ENCODE measurements around the gene CCDC93.
"Not testable (repeated sequence)": the region's sequence is repeated elsewhere in the genome, so short reads cannot be mapped to it uniquely, and the experiment has no call there.

Gene CCDC93

DNA sequence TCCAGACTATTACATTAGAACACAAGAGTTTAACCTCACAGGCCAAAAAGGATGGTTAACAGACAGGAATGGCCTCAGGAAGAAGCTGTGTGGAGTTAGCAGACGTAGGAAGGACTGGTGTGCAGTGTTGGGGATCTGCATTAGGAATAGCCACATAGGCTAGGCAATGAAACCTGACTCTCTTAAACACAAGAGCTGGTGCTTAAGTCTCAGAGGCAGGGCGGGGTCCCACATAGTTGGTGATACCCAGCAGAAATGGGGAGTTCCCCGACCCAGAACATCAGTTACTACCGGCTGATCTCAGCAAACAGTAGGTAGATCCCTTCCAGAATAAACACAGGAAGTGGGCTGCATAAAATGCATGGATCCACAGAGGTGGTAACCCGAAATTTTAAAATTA, 64.1 kb downstream of the CCDC93 start:
- DNase-seq = no peak

DNA sequence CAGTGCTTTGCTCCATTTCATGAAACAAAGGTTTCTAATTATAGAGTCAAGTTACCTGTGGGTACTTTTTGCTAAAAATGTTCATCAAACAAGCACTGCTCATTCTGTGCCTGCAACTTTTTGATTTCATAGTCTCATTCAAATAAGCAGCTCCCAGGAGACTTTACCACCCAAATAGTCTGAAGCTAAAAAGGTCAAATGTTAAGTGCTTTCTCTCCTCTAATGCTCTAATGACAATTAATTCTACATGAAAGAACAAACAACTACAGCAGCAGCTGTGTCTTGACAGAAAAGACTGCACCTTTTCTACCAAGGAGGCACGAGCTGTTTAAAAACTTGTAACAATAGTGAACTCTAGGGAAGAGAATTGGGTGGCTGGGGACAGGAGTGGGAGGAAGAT, 65.3 kb downstream of the CCDC93 start:
- no peak for DNase-seq

DNA sequence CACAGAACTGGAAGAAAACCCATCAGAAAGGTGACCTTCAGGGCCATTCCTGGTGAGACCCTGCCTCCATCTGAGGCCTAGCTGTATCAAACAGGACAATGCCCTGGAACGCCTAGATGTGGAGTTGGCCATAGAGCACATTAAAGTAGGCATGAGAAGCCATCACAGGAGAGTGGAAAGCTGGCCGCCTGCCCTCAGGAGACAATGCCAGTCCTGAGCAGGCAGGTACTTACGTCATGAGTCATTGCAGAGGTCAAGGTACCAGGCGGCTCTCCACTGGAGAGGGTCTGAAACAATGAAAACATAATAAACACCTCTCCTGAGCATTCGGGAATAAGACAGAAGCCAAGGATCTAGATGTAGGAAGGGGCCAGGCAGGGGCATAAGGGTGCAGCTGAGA, 68.6 kb downstream of the CCDC93 start:
- DNase-seq = no peak

DNA sequence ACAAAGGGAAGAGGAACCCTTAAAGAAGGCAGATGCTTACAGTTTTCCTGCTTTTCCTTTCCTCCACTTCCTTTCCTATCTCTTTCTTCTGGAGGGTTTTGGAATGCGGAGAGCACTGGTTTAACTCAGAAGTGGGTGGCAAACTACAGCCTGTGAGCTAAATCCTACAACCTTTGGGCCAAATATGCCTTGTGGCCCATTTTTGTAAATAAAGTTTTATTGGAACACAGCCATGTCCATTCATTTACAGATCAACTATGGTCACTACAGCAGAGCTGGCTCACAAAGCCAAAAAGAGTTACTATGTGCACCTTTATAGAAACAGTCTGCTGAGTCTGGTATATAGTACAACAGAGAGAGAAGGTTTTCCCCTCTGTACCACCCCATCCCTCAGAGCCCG, 69.1 kb downstream of the CCDC93 start:
- no peak for DNase-seq

DNA sequence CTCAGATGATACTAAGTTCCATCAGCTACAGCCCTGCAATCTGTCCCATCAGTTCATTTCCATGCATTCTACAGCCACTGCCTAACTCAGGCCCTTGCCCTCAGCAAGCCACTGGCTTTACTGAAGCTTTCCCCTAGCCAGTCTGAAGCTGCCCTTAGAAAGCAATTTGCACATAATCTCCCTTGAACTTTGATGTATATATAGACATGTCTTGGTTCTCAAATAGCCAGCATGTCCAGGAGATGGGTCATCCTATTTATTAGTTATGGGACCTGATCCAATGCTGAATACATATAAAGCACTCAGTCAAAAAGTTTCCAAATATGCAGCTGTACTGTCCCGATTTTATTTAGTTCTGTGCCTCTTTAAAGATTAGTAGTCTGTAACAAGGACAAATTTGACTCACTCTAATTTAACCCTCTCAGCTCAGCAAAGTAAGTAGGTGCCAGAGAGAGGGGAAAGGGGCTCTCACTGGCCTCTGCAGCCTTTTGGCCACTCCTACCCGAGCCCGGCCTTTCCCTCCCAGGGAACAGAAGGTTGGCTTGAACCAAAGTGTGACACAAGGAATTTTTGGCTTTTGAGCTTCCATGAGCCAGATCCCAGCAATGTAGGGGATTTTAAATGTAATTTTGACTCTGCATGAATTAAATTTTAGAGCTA, 70.7 kb downstream of the CCDC93 start:
- DNase-seq = no peak

DNA sequence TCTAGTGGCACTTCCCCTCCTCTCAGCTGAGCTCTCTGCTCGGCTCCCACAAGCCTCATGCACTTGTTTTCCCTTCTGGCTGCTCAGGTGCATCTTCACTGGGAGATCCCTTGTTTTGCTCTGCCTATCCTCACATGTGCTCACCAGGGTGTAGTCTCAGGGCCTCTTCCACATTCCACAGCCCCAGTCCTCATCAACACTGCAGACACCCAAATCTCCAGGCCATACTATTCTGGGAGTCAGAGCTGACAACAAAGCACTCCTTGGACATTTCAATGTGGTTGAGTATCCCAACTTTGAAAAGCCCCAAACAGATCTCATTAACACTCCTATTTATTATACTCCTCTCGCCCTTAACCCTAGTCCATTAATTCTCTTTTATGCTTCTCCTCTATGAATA, 71.3 kb downstream of the CCDC93 start:
- DNase-seq = no peak

DNA sequence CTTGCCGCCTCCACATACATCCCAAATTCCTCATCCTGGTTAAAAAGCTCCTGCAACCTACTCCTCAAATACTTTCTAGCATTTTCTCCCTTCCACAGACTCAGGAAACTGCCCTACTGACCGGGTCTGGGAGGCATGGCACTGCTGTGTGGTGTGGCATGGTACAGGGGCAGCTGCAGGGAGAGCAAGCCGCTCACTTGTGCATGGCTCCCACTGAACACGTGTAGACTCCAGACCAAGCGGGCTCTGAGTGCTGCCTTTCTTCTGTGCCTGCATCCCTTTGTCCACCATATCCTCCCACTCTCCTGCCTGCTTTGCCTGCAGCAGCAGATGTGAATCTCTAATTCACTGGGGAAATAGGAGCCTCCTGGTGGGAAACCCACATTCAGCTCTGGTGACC, 72.2 kb downstream of the CCDC93 start:
- no peak for DNase-seq

DNA sequence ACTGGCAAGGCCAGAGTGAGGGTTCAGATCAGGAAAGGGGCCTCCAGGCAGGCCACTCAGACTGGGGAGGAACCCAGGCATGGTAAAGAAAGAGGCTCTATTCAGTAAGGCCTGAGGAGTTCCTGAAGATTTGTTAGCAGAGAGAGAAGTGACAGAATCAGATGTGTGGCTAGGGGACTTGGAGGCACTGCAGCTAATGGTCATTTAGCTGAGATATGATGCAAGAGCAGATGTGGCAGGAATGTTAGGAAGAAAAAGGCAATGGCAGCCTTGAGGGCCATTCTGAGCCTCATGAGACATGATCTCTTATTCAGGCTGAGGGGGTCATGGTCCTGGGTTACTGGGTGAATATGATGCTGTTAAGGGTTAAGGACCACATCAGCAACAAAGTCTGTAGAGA, 73.4 kb downstream of the CCDC93 start:
- no peak for DNase-seq

DNA sequence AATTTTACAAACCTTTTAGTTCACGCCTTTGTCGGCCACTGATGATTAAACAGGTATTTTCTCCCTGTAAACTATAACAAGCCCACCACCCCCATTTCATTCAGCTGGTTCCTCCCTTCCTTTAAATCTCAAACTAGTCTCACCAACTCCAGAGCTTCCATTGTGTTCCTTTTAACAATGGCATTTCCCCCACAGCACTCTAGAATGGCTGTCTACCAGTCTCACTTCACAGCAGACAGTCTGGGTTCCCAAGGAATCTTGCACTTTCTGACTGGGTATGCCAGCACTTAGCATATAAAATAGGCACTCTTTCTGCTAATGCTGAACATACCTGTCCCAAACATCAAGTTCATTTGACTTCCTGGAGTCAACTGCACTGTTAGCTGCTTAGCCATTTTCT, 75.3 kb downstream of the CCDC93 start:
- DNase-seq = no peak

DNA sequence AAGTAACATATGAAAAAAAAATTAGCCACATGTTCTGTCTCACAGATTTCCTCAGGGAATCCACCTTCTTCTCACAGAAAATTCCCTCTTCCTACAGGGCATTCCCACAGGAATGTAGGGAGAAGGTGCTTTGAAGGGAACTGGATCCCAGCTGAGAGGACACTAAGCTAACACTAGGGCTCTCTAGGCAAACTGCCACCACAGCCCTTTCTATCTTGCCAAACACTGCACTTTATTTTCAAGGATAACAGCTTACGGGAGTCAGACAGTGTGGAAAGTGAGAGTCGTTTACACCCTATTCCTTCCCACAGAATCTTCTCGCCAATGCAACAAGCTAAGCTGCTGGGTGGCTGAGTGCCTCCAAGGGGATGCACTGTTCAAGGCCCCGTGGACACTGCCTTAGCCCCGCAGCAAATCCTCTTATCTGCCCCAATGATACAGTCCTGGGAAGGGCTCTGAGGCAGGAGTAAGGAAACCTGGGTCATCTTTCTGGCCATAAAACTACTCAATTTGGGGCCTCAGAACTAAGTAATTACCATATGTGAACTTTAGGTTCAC, 76.9 kb downstream of the CCDC93 start:
- no peak for DNase-seq

DNA sequence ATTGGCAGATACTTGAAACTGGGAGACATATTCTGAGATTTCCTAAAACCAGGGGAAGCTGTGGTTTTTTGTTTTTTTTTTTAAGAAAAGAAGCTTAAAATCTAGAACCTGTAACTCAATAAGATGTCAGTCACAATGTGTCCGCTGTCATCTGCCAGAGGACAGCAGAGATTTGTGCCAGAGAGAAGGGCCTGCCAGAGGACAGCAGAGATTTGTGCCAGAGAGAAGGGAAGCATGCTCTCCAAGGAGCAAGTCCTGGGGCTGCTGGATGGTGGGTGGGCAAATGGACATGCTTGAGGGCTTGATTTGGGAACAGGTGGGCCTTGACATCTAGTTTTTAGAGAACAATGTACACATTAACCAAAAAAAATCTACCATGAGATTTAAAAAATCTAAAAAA, 77.9 kb downstream of the CCDC93 start:
- DNase-seq = no peak

DNA sequence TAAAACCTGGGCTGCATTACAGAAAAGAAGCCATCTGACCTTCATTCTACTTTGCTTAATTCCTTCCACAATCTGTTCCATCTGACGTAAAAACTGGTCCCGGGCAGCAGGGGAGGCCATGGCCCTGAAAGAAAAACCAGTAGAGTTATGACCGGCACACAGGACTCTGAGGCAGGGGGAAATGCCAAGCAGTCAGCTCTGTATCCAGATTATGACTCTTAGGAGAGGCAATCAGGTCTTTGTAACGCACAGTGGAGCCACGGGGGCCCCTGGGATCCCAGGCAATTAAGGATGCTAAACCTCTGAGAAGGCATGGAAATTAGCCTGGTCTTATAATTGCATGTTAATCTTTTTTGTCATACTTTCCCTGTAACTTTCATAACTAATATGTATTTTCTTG, 78.4 kb downstream of the CCDC93 start:
- no peak for DNase-seq

DNA sequence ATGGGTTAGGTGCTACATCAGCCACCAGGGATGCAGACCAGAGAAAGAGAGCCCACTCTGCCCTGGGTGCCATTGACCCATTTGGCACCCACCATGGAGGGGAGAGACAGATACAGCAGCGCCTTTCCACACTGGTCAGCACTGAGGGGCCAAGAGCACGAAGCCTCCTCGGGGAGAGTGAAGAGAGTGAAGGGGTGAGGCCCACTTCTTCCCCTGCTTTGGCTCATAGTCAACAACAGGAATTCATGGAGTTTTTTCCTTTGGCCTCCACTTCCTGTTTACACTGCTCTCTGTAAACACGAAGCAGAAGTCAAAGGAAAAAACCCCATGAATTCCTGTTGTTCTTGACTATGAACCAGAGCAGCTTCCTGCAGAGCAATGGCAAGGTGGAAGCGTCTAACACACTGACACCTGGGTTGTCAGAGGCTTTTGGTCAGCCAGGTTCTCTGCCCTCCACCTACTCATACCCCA, 80.0 kb downstream of the CCDC93 start:
- no peak for DNase-seq

DNA sequence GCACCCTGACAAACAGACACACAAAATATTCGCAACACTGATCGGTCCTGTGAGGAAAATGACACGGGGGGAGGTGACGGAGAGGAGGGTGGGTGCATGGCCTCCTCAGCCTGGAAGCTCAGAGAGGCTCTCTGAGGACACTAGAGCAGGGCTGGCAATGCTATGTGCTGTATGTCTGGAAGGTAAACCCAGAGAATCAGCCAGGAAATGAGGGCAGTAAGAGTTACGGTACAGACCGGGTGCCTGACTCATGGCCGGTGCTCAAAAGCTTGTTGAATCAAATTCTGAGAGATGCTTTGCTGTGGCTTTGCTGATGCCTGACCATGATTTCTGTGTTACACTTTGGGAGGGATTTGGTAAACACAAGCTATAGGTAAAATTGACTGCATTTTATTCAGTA, 81.9 kb downstream of the CCDC93 start:
- DNase-seq = no peak

DNA sequence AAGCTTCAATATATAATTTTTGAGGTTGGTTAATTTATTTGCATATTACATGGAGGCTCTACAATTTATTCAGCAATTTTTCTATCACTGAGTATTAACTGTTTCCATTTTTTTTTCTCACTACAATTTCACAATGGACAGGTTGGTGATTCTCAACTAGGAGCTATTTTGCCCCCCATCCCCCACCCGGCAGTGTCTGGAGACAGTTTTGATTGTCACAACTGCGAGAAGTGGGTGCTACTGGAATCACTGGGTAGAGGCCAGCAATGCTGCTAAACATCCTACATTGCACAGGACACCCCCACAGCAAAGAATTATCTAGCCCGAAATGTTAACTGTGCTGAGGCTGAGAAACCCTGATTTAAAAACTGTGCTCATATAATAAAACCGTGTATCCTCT, 82.6 kb downstream of the CCDC93 start:
- no peak for DNase-seq

DNA sequence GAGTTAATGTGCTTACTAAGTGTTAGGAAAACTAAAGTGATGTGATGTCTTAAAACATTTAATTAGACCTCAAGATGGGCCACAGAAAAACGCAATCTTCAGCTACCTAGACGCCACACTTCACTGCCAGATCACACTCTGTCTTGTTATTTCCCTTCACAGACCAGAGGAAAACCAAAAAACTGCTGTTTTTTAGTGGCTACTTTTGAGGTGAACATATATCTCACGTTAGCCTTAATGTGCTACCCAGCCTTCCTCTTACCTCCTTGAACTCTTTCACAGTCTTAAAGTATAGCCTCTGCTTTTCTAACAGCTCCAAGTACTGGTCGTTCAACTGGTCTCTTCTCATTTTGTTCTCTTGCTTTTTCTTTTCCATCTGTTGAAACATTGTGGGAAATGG, 83.1 kb downstream of the CCDC93 start:
- no peak for DNase-seq

DNA sequence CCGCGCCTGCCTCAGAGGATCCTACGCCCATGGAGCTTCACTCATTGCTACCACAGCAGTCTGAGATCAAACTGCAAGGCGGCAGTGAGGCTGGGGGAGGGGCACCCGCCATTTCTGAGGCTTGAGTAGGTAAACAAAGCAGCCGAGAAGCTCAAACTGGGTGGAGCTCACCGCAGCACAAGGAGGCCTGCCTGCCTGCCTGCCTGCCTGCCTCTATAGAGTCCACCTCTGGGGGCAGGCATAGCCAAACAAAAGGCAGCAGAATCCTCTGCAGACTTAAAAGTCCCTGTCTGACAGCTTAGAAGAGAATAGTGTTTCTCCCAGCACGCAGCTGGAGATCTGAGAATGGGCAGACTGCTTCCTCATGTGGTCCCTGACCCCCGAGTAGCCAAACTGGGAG, 90.4 kb downstream of the CCDC93 start:
- DNase-seq = not testable (repeated sequence)

DNA sequence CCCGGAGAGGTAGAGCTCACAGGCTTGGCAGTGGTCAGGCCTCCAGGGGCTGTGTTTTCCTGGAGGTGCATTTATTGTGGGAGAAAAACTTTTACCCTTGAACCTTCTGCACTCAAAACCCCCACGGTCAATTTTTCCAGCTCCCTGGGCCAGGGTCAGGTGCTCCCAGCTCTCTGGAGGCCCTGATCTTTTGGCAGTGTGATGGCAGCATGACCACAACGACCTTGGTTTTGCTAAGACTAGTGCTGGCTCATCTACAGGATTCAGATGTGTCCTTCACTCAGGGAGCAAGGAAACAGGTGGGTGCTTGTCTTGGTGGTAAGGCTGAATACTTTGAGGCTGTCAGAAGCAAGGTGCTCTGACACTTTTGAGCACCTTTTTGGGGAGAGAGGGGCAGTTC, 92.3 kb downstream of the CCDC93 start:
- no peak for DNase-seq

DNA sequence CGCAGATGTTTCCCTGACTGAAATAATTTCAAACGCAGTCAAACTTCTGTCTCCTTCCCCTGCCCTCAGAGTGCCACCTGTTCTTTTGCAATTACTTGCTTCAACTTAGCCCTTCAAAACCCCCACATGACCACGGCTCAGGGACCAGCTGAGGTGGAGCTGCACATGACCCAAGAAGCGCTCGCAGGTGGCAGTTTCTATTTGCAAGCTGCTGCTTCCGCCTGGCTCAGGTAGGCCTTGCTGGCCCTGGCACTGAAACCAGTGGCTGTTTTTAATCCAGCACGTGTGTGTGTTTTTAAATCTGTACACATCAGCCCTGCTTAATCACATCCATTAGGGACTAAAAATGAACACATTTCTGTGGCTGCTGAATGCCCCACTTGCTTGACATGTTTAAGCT, 95.3 kb downstream of the CCDC93 start:
- DNase-seq = no peak

DNA sequence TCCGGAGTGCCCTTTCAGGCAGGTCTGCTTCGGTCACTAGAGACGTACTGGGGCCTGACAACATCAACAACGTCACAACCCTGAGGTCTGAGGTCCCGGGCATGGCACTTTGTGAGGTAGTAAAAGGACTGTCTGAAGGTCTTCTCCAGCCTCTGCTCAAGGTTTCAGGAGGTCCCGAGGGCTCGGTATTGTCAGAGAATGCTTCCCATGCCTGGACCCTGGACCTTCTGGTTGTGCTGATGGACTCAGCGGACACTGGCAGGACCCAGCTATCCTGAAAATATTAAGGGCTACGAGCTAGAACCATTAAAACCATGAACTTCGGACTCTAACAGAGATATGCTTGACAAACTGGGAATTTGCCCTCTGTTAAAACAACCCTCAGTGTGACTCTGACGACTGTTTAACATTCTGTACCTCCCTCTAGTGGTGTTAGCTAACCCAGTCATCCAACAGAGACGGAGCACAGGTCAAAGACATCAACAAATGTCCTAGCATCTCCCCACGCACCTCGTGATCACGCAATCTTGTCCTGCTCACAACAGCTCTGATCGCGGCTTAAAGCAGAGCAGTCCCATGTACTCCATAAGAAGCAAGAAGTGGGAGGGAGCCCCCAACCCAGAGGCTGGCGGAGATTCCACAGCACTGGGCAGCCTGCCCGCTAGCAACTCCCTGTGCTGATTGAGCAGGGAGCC, 96.5 kb downstream of the CCDC93 start:
- DNase-seq = no peak

DNA sequence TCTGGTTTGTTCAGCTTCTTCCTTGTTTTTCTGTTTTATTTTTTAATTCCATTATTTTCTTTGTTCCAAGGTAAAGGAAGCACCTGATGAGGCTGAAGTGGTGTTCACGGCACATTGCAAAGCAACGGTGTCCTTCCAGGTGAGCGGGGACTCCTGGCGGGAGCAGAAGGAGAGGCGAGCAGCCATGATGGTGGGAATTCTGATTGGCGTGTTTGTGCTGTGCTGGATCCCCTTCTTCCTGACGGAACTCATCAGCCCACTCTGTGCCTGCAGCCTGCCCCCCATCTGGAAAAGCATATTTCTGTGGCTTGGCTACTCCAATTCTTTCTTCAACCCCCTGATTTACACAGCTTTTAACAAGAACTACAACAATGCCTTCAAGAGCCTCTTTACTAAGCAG, 110.9 kb downstream of the CCDC93 start:
- no peak for DNase-seq

DNA sequence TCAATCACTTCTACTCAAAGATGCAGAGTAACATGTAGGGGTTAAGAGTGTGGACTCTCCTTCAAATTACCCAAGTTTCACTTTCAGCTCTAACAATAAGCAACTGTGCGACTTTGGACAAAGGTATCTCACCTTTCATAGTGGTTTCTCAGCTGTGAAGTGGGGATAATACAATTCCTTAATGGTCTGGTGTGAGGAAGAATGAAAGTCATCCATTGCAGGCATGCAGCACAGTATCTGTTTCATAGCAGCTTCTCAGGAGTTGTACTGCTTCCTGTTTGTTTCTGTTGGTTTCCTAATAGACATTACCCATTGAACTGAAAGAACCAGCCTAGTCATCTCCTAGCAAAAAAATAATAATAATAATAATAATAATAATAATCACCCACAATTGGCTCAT, 125.0 kb downstream of the CCDC93 start:
- DNase-seq = no peak

DNA sequence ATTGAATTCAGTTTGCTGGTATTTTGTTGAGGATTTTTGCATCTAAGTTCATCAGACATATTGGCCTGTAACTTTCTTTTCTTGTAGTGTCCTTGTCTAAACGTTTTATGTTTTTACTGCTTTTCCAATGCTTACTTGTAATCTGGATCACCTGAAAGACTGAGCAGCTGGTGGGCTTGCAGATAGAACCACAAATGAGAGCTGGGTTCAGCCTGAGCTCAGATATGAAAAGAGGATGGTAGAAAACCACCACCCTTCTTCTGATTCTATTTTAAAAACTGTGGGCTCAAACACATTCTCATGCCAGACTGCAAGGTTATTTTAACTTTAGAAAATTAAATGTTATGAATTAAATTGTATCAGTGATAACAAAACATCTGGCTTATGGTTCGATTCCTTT, 128.6 kb downstream of the CCDC93 start:
- no peak for DNase-seq

DNA sequence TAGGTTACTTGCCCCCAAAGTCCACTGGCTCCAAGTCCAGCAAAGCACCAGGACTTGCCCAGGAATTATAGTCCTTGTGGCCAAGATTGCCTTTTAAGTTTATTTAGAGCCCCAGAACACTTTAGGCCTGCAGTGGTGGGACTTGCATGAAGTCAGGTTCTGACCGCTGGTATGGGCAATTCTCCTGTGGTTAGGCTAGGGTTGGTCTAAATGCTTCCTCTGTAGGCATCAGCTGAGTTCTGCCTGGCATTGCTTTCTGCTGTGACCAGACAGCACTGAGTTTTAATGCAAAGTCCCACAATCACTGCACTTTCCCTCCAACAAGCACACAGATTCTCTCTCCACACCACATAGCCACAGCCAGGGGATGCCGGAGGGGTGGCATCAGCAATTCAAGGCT, 134.9 kb downstream of the CCDC93 start:
- DNase-seq = no peak

DNA sequence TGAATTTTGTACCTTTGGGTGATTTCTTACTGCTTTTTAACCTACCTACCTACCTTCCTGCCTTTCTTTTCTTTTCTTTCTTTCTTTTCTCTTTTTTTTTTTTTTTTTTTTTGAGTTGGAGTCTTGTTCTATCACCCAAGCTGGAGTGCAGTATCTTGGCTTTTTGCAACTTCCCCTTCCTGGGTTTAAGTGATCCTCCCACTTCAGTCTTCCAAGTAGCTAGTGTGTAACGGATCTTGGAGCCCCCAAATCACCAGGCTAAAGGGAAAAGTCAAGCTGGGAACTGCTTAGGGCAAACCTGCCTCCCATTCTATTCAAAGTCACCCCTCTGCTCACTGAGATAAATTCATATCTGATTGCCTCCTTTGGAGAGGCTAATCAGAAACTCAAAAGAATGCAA, 138.1 kb downstream of the CCDC93 start:
- no peak for DNase-seq
